WTC11 (cell line): Measurements from ENCODE around the gene CNTNAP1.

Experiments used
- CBFB ChIP-seq: sonication (generic); formaldehyde crosslinking; IDR thresholded peaks from 2 replicates; pipeline ENCODE4 v1.8.1; 2022; ENCODE audit warnings: mild to moderate bottlenecking, low read depth, missing genetic modification reagents
- CREB1 ChIP-seq: sonication (generic); formaldehyde crosslinking; IDR thresholded peaks from 2 replicates; pipeline ENCODE4 v1.8.0; 2023; ENCODE audit warnings: mild to moderate bottlenecking, missing genetic modification reagents
- RELA ChIP-seq: sonication (generic); formaldehyde crosslinking; IDR thresholded peaks from 2 replicates; pipeline ENCODE4 v1.8.1; 2022; ENCODE audit warnings: missing genetic modification reagents, mild to moderate bottlenecking, borderline replicate concordance
- TF ChIP-seq, protein P1 (sequence below): sonication (generic); formaldehyde crosslinking; IDR thresholded peaks from 2 replicates; pipeline ENCODE4 v1.8.1; 2022; ENCODE audit warnings: missing genetic modification reagents, borderline replicate concordance
- TF ChIP-seq, protein P2 (sequence below): fragments of 200-600 bp; IDR thresholded peaks from 2 replicates; pipeline ENCODE4 v1.8.0; 2022; ENCODE audit warnings: antibody characterized with exemption
- TF ChIP-seq, protein P3 (sequence below): sonication (generic); formaldehyde crosslinking; conservative IDR thresholded peaks from 2 replicates; pipeline ENCODE4 v1.8.1; 2023; ENCODE audit warnings: mild to moderate bottlenecking, low read depth, missing genetic modification reagents, moderate library complexity
- TF ChIP-seq, protein P4 (sequence below): sonication (generic); formaldehyde crosslinking; IDR thresholded peaks from 2 replicates; pipeline ENCODE4 v1.8.0; 2023; ENCODE audit warnings: mild to moderate bottlenecking, missing genetic modification reagents

DNA sequence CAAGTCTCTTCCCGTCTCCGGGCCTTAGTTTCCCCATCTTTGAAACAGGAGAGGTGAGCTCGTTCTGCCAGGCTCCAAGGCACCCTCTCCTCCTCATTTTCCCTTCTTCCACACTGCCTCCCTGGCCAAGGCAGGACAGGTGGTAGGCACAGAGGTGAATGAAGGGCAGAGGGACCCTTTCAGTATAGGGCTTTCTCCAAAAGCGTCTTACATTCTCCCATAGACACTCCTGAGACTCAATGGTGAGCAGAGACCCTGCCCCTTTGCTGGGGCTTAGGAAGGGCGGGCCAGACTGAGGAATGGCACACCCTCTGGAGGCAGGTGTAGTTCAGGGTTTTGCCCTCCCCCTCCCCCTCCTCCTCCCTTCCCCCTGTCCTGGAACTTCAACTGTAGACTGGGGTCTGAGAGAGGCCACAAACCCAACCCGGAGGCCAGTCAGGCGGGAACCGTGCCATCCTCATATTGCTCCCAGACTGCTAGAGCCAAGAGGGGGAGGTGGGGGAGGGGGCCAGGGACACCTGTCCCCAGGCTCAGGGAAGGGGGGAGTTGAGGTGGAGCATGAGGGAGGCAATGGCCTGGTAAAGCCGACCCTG, 7.5 kb upstream of the CNTNAP1 start:
- TF ChIP-seq, protein P1, sequence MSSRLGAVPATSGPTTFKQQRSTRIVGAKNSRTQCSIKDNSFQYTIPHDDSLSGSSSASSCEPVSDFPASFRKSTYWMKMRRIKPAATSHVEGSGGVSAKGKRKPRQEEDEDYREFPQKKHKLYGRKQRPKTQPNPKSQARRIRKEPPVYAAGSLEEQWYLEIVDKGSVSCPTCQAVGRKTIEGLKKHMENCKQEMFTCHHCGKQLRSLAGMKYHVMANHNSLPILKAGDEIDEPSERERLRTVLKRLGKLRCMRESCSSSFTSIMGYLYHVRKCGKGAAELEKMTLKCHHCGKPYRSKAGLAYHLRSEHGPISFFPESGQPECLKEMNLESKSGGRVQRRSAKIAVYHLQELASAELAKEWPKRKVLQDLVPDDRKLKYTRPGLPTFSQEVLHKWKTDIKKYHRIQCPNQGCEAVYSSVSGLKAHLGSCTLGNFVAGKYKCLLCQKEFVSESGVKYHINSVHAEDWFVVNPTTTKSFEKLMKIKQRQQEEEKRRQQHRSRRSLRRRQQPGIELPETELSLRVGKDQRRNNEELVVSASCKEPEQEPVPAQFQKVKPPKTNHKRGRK (CRISPR knock-in tag) = no peak
- TF ChIP-seq CBFB (CRISPR knock-in tag) (no peak), CREB1 (no peak), RELA (CRISPR knock-in tag) (no peak)
- TF ChIP-seq, protein P2, sequence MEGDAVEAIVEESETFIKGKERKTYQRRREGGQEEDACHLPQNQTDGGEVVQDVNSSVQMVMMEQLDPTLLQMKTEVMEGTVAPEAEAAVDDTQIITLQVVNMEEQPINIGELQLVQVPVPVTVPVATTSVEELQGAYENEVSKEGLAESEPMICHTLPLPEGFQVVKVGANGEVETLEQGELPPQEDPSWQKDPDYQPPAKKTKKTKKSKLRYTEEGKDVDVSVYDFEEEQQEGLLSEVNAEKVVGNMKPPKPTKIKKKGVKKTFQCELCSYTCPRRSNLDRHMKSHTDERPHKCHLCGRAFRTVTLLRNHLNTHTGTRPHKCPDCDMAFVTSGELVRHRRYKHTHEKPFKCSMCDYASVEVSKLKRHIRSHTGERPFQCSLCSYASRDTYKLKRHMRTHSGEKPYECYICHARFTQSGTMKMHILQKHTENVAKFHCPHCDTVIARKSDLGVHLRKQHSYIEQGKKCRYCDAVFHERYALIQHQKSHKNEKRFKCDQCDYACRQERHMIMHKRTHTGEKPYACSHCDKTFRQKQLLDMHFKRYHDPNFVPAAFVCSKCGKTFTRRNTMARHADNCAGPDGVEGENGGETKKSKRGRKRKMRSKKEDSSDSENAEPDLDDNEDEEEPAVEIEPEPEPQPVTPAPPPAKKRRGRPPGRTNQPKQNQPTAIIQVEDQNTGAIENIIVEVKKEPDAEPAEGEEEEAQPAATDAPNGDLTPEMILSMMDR = no peak
- TF ChIP-seq, protein P3, sequence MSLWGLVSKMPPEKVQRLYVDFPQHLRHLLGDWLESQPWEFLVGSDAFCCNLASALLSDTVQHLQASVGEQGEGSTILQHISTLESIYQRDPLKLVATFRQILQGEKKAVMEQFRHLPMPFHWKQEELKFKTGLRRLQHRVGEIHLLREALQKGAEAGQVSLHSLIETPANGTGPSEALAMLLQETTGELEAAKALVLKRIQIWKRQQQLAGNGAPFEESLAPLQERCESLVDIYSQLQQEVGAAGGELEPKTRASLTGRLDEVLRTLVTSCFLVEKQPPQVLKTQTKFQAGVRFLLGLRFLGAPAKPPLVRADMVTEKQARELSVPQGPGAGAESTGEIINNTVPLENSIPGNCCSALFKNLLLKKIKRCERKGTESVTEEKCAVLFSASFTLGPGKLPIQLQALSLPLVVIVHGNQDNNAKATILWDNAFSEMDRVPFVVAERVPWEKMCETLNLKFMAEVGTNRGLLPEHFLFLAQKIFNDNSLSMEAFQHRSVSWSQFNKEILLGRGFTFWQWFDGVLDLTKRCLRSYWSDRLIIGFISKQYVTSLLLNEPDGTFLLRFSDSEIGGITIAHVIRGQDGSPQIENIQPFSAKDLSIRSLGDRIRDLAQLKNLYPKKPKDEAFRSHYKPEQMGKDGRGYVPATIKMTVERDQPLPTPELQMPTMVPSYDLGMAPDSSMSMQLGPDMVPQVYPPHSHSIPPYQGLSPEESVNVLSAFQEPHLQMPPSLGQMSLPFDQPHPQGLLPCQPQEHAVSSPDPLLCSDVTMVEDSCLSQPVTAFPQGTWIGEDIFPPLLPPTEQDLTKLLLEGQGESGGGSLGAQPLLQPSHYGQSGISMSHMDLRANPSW (CRISPR knock-in tag) = no peak
- TF ChIP-seq, protein P4, sequence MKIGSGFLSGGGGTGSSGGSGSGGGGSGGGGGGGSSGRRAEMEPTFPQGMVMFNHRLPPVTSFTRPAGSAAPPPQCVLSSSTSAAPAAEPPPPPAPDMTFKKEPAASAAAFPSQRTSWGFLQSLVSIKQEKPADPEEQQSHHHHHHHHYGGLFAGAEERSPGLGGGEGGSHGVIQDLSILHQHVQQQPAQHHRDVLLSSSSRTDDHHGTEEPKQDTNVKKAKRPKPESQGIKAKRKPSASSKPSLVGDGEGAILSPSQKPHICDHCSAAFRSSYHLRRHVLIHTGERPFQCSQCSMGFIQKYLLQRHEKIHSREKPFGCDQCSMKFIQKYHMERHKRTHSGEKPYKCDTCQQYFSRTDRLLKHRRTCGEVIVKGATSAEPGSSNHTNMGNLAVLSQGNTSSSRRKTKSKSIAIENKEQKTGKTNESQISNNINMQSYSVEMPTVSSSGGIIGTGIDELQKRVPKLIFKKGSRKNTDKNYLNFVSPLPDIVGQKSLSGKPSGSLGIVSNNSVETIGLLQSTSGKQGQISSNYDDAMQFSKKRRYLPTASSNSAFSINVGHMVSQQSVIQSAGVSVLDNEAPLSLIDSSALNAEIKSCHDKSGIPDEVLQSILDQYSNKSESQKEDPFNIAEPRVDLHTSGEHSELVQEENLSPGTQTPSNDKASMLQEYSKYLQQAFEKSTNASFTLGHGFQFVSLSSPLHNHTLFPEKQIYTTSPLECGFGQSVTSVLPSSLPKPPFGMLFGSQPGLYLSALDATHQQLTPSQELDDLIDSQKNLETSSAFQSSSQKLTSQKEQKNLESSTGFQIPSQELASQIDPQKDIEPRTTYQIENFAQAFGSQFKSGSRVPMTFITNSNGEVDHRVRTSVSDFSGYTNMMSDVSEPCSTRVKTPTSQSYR (CRISPR knock-in tag) = no peak
